GM19372 (cell line): ENCODE data around the gene SORCS2.
"Not testable (repeated sequence)": the region's sequence is repeated elsewhere in the genome, so short reads cannot be mapped to it uniquely, and the experiment has no call there.

Source experiments
- ATAC-seq: cut with Tn5 transposase; IDR thresholded peaks from one replicate; pipeline ENCODE4 v1.9.1; 2021; ENCODE audit warnings: mild to moderate bottlenecking, low read depth, moderate library complexity; ENCODE audit not compliant: unreplicated experiment

SORCS2 gene

GRCh38 chr4:7452802-7453201, 260.5 kb downstream of the SORCS2 start:
- not testable (repeated sequence) for ATAC-seq

GRCh38 chr4:7457201-7458065, 265.1 kb downstream of the SORCS2 start:
- no peak for ATAC-seq

GRCh38 chr4:7458066-7458425, 265.7 kb downstream of the SORCS2 start:
- no peak for ATAC-seq

GRCh38 chr4:7458477-7458876, 266.1 kb downstream of the SORCS2 start:
- ATAC-seq = no peak

DNA sequence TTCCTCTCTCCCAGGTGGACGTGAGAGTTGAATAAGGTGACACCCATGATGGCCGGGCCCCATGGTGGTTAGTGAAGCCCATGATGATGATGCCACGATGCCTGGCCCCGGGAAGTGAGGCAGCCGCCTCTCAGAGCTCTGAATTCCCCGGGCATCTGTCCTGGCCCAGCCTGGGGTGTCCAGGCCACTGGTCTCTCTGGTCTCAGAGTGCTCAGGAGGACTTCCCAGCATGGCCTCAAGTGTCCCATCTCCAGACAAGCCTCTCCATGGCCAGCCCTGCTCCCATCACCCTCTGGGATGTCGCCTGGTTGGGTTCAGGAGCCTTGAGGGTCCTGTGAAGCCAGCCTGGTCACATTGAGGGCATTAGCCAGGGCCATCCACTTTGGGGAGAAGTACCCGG, 267.1 kb downstream of the SORCS2 start:
- ATAC-seq = no peak

DNA sequence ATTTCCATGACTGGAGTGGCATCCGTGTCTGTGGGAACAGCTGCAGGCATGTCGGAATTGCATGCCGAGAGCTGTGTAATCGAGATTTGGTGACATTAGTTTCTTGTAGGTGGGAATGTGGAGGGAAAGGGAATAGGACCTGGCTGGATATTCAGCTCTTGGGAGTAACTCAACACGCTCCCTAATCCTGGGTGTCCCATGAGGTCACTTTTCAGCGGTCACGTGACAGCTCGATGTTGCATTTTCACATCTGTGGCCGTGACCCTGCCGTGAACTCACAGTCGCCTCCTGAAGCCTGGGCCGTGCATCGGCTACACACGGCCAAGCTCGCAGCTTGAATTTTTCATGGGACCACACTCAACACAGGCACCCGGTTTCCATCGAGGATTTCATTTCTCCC, 268.2 kb downstream of the SORCS2 start:
- ATAC-seq = no peak

- ATAC-seq = no peak
Observed at GRCh38 chr4:7461230-7461629, 268.9 kb downstream of the SORCS2 start.

DNA sequence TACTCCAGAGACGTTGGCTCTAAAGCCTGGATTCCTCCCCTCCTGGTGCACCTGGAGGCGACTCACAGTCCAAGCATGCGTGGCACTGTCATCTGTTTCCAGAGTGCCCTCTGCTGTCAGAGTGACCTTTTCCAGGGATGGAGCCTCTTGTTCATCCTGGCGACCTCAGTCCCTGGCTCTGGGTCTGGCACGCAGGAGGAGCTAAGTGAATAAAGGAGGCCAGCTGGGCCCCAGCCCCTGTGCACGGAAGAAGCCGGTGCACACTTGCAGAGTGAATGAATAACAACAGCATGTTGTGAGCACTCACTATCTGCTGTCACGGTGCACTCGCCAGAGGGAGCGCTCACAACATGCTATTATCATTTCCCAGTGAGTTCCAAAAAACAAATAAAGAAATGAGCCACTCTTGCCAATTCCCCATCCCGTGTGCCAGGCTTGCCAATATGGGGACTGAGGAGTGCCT, 270.2 kb downstream of the SORCS2 start:
- no peak for ATAC-seq

DNA sequence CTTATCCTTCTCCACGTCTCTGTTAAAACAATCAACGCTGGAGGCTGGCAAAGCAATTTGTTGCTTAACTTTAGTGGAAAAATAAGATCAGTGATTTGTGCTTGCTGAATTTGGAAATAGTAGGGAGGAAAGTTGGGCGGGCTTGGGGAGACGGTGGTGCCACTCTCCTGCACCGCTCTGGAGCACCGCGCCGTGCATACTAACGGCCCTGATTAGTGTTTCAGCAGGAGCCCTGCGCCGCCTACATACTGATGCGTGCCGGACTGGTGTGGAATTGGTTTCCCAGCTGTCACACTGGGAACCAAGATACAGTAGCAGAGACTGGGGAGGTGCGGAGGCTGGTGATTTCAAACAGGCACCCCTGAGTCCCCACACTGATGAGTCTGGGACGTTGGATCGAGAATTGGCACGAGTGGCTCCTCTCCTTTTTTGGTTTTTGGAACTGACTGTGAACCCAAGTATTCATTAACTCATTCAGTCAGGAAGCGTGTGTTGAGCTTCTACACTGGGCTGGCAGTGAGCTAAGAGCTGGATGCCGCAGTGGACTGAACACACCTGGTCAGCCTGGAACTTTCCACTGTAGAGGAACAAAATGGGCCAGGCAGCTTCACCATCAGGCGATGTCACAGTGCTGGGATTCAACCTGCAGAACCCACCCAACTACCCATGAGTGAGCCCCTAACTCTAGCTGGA, 271.4 kb downstream of the SORCS2 start:
- no peak for ATAC-seq

DNA sequence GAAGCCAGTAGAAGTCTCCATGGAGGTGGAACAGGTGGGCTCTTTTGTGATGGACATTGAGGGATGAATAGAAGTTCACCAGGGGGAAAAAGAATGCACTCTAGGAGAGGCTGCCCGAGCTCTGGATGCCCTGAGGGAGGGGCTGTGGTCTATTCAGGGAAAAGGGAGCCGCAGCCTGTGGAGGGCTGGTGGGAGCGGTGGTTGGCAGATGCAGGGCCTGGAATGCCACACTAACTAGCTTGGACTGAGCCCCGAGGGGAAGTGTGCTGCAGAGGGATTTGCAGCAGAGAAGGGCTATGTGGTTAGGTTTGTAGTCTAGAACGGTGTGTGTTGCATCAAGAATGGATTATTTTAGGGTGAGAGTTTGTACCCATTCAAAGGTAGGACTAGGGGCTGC, 271.9 kb downstream of the SORCS2 start:
- ATAC-seq = no peak

- ATAC-seq = no peak
Observed at GRCh38 chr4:7465017-7465416, 272.7 kb downstream of the SORCS2 start.

DNA sequence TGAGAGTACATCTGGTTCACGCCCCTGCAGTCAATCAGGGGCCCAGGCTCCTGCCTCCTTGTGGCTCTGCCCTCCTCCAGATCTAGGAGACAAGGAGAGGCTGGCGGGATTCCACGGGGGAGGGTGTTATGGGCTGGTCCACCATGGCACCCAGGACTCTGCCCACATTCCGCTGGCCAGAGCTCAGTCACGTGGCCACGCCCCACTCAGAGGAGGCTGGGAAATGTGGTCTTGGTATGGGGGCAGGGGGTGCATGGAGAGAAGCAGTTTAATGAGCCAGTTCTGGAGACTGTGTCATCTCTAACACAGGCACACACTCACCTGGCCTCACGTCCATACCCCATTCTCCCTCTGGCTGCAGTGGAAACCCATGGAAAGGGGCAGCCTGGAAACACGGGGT, 273.9 kb downstream of the SORCS2 start:
- no peak for ATAC-seq

DNA sequence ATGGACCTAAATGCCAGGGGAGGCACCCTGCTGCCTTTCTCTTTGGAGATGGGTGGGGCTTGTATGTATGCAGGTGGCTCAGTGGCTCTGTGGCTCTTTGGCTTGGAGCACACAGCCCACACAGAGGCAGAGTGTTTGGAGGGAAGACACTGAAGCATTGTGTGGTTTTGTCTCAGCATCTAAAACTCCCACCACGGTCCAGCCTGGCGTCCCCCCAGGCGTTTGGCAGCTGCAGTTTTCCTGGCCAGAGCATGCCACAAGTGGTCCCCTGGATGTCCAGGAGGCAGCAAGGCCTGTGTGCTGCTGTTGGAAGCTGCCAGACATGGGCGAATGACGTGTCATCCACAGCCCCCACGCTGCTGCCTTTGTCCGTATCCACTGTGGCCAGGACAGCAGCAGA, 274.6 kb downstream of the SORCS2 start:
- no peak for ATAC-seq

GRCh38 chr4:7467471-7467870, 275.1 kb downstream of the SORCS2 start:
- ATAC-seq = no peak

DNA sequence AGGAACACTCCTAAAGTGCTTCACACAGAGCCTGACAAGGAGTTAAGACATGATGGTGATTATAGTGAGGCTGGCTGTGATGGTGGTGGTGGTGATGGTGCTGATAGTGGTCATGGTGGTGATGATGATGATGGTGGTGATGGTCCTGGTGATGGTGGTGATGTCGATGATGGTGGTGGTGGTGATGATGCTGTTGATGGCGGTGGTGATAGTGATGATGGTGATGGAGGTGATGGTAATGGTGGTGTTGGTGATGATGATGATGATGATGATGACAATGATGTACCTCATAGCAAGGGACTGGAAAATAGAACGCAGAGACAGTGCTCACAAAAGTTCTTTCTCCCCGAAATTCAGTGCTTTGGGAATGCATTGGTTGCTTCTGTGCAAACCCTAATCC, 276.7 kb downstream of the SORCS2 start:
- no peak for ATAC-seq

DNA sequence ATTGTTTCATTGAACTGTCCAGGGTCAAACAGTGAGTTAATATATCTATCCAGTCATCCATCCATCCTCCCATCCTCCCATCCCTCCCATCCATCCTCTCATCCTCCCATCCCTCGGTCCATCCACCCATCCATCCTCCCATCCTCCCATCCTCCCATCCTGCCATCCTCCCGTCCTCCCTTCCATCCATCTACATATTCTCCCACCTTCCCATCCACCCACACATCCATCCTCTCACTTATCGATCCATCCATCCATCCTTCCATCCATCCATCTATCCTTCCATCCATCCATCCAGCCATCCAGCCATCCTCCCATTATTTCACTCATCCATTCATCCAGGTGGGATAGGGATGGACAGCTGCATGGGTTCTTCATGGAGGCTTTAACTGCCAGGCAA, 277.8 kb downstream of the SORCS2 start:
- ATAC-seq = no peak

GRCh38 chr4:7470522-7471128, 278.3 kb downstream of the SORCS2 start:
- no peak for ATAC-seq

DNA sequence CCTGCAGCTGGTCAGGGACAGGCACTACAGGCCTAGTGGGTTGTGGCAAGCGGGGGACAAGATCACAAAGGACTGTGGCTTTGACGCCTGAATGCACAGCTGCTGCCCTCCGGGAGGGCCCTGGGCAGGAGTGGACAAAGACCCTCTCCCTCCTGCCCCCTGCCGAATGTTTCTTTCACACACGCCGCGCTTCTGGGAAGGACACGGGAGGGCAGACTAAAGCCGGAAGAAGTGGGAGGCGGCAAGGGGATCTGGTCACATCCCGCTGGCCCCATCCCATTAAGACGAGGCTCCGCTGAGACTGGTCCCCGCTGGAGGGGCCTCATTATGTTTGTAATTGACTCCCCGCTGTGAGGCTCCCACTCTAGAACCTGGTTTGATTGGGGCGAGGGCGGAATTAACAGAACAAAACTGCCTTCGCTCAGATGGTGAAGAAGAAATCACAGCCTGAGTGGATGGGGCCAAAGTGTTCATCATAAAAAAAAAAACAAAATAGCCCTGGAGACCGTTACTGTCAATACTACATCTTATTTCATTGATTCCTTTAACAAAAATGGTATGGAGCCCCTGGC, 280.2 kb downstream of the SORCS2 start:
- no peak for ATAC-seq

GRCh38 chr4:7473081-7473480, 280.7 kb downstream of the SORCS2 start:
- no peak for ATAC-seq

DNA sequence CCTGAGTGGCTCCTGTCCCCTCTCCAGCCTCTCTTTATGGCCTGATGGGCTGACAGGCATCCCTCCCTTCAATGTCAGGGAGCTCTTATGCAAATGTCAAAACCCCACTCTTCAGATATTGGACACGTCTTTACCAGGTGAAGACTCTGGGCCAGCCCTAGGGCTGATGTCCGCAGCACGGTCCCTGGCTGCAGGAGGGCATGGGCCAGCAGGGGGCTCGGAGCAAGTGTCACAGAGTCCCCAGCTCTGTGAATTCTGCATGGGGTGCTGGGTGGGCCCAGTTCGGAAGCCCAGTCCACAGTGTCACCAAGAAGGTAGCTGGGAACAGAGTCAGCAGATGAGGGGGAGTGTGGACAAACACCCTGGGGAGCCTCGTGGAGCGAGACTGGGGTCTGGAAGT, 282.0 kb downstream of the SORCS2 start:
- ATAC-seq = no peak

DNA sequence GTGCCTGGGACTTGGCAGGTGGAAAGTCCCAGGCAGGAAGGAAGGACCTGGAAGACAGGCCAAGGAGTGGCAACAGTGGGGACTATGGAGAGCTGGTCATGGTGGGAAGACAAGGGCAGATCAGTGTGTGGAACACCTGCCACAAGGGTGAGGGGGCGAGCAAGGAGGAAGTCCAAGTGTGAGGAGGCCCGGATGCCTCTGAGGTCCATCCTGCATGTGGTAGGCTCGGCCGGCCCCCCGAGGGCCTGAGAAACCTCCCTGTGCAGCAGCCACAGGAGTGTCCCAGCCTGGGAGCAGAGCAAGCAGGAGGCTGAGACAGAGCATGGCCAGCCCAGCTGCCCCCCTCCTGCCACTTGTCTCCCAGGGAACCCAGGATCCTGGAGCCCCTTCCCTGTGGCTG, 282.9 kb downstream of the SORCS2 start:
- ATAC-seq = no peak
